Neural crest cell (in vitro differentiated cells): ENCODE results near the gene GJA5. TPM values are rescaled to one million over a fixed set of nuclear protein-coding genes. Genes with fewer than 3 reads are reported as not detected.

ENCODE experiments used
- DNase-seq: peaks from one replicate; pipeline ENCODE4 v3.0.0; 2021; ENCODE audit warnings: low read depth, mixed read lengths, low spot score
- H3K27ac Mint-ChIP-seq: one replicate; pipeline ENCODE4 v1.8.0; 2021; ENCODE audit warnings: mild to moderate bottlenecking, mixed read lengths; ENCODE audit not compliant: unreplicated experiment
- H3K27me3 Mint-ChIP-seq: 2 replicates; pipeline ENCODE4 v1.8.0; 2021; ENCODE audit warnings: low read depth, mild to moderate bottlenecking, mixed read lengths
- H3K36me3 Mint-ChIP-seq: 2 replicates; pipeline ENCODE4 v1.8.0; 2021; ENCODE audit warnings: low read depth, mild to moderate bottlenecking, mixed read lengths
- H3K4me1 Mint-ChIP-seq: 2 replicates; pipeline ENCODE4 v1.8.0; 2021; ENCODE audit warnings: mixed read lengths
- H3K4me3 Mint-ChIP-seq: one replicate; pipeline ENCODE4 v1.8.0; 2021; ENCODE audit warnings: mild to moderate bottlenecking, mixed read lengths
- H3K9me3 Mint-ChIP-seq: 2 replicates; pipeline ENCODE4 v1.8.0; 2021; ENCODE audit warnings: mixed read lengths
- total RNA-seq: library from RNA; stranded (reverse); gene quantifications from 2 replicates; pipeline ENCODE4 v1.2.1, GENCODE V29; 2021
- TF ChIP-seq, protein P1 (sequence below): fragments of 200-600 bp; sonication (generic); conservative IDR thresholded peaks from 2 replicates; pipeline ENCODE4 v1.5.0; 2021; ENCODE audit warnings: antibody characterized with exemption, mild to moderate bottlenecking

GJA5 gene
- total RNA-seq, 1 donor from 2014 or later: 1.2 TPM

DNA sequence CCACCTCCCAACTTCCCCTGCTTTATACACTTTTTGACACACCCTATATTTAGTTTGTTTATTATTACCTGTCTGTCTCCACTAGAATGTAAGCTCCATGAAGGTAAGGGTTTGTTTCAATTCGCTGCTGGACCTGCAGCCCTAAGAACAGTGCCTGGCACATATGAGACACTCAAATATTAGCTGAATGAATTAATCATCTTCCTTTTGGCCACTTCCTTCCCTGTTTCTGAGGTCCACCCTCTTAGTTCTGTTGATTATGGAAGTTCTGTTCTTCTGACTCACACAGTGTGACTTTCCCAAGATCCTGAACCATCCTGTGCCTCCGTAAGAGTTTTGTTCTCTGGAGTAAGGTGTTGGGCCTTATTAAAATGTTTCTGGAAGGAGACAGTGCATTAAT, 40.4 kb upstream of the GJA5 start:
- no peaks in the 10 kb centered on the region for H3K27me3 Mint-ChIP-seq
- H3K4me1 Mint-ChIP-seq: no peaks in the 10 kb centered on the region
- no peaks in the 10 kb centered on the region for H3K36me3 Mint-ChIP-seq
- no peak overlapping the region for H3K27ac Mint-ChIP-seq
- TF ChIP-seq, protein P1, sequence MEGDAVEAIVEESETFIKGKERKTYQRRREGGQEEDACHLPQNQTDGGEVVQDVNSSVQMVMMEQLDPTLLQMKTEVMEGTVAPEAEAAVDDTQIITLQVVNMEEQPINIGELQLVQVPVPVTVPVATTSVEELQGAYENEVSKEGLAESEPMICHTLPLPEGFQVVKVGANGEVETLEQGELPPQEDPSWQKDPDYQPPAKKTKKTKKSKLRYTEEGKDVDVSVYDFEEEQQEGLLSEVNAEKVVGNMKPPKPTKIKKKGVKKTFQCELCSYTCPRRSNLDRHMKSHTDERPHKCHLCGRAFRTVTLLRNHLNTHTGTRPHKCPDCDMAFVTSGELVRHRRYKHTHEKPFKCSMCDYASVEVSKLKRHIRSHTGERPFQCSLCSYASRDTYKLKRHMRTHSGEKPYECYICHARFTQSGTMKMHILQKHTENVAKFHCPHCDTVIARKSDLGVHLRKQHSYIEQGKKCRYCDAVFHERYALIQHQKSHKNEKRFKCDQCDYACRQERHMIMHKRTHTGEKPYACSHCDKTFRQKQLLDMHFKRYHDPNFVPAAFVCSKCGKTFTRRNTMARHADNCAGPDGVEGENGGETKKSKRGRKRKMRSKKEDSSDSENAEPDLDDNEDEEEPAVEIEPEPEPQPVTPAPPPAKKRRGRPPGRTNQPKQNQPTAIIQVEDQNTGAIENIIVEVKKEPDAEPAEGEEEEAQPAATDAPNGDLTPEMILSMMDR: no peak
- no peak overlapping the region for H3K4me3 Mint-ChIP-seq
- no peak for DNase-seq
- peaks cover 2% of the 10 kb centered on the region for H3K9me3 Mint-ChIP-seq

DNA sequence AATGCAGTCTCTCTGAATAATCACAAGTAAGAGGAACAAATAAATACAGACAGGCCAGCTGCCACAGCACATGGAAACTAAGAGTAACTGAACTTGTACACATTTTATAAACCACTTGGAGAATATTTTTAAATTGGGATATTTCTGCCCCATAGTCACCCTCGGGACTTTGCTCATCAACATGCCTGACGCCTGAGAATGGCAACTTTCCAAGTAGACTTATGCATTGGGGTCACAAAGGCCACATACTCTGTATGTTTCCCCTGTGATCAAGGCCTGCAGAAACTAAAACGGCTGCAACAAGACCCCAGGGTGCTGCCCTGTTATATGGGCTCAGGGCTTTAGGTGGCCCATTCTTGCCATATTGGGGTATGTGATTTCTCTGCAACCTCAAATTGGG, 38.3 kb upstream of the GJA5 start:
- TF ChIP-seq, protein P1: no peak
- Mint-ChIP-seq H3K27me3 (no peaks in the 10 kb centered on the region), H3K9me3 (peaks cover 2% of the 10 kb centered on the region), H3K4me3 (no peak overlapping the region), H3K36me3 (no peaks in the 10 kb centered on the region), H3K4me1 (no peaks in the 10 kb centered on the region), H3K27ac (no peak overlapping the region)
- DNase-seq: no peak

DNA sequence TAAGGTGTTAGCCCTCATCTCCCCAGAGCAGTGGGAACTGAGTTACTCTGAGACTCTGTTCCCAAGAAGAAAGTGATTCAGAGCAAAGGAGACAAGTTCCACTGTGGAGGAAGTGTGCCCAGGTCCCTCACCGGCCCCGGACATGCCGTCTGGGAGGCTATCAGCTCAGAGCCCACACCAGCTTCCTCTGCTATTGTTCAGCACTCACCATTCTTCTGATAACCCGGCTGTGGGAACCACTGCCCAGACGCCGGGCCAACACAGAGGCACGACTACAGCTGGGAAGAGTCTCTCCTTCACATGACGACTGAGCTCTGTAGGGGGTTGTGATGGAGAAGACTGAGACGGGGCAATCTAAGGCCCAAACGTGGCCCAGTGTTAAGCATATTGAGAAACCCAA, 34.2 kb upstream of the GJA5 start:
- Mint-ChIP-seq H3K36me3 (no peaks in the 10 kb centered on the region), H3K27ac (no peak overlapping the region), H3K27me3 (no peaks in the 10 kb centered on the region), H3K4me1 (no peaks in the 10 kb centered on the region), H3K4me3 (no peak overlapping the region), H3K9me3 (no peaks in the 10 kb centered on the region)
- DNase-seq: no peak
- TF ChIP-seq, protein P1: no peak

DNA sequence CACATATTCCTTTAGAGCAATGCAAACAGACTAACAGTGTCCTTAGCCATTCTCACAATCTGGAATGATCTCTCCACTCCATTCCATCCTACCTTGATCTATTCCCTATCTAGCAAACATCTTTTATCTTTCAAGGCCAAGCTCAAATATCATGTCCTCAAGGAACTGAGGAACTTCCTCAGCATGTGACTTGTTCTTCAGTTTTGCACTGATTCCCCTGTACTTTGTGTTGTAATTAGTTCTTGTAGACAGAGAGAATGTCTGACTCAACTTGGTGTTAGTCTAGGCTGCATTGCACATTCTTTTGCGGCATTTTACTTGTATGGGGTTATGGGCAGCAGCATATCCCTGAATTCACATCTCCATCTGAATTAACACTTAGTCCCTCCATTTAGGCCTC, 31.5 kb upstream of the GJA5 start:
- no peaks in the 10 kb centered on the region for H3K4me1 Mint-ChIP-seq
- H3K27ac Mint-ChIP-seq: no peak overlapping the region
- no peak overlapping the region for H3K4me3 Mint-ChIP-seq
- TF ChIP-seq, protein P1: no peak
- H3K36me3 Mint-ChIP-seq: no peaks in the 10 kb centered on the region
- H3K27me3 Mint-ChIP-seq: no peaks in the 10 kb centered on the region
- H3K9me3 Mint-ChIP-seq: no peaks in the 10 kb centered on the region
- no peak for DNase-seq

DNA sequence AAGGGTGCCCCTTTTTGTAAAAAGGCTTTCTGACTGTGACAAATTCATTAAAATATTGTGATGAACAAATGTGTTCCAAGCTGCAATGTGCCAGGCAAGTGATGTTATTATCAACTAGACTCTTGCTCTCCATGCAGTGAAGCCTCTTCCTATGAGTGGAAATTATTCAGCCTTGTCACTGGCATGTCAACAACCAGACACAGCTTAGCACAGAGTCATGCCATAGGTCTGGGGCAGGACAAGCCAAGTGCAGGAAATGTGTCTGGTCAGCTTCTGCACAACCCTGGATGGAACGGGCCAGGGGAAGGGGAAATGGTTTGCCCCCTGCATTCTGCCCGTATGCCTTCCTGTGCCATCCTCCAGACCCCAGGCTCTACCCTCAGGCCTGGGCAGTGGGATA, 27.4 kb upstream of the GJA5 start:
- Mint-ChIP-seq H3K27ac (no peak overlapping the region), H3K27me3 (no peaks in the 10 kb centered on the region), H3K4me3 (no peak overlapping the region), H3K4me1 (peaks cover 4% of the 10 kb centered on the region), H3K9me3 (no peaks in the 10 kb centered on the region), H3K36me3 (no peaks in the 10 kb centered on the region)
- DNase-seq: no peak
- TF ChIP-seq, protein P1: no peak

DNA sequence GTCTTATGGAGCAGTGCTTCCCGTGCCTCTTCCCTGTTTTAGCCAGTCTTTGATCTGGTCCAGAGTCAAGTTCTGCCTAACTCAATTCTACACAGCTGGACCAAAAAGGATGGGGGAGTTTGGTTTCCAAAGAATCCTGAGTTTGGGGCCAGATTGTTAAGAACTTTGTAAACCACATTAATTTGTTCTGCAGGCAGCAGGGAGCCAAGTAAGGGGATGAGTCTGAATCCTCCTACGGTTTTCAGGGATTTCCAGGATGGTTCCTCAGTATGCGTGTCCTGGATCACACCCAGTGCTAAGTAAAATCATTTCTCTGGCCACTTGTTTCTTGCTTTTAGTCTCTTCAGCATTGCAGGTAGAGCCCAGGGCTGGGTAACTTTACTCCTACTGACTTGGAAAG, 26.1 kb upstream of the GJA5 start:
- H3K27me3 Mint-ChIP-seq: peaks cover 2% of the 10 kb centered on the region

More for the DNA sequence above, 26.1 kb upstream of the GJA5 start:
- Mint-ChIP-seq H3K9me3 (no peaks in the 10 kb centered on the region), H3K36me3 (no peaks in the 10 kb centered on the region), H3K4me1 (peaks cover 4% of the 10 kb centered on the region), H3K4me3 (no peak overlapping the region), H3K27ac (no peak overlapping the region)
- no peak for DNase-seq
- TF ChIP-seq, protein P1: no peak
